ENCODE data around the gene FRMD8. TPM values are rescaled to one million over a fixed set of nuclear protein-coding genes. Genes with fewer than 3 reads are reported as not detected.
A peak's percentile ranks its signal among the peaks of the same experiment; 100 is the strongest.

Gene FRMD8
- total RNA-seq, 4 donors from 2014 or later = 30.4 to 37.3 (median 34.7) TPM

DNA sequence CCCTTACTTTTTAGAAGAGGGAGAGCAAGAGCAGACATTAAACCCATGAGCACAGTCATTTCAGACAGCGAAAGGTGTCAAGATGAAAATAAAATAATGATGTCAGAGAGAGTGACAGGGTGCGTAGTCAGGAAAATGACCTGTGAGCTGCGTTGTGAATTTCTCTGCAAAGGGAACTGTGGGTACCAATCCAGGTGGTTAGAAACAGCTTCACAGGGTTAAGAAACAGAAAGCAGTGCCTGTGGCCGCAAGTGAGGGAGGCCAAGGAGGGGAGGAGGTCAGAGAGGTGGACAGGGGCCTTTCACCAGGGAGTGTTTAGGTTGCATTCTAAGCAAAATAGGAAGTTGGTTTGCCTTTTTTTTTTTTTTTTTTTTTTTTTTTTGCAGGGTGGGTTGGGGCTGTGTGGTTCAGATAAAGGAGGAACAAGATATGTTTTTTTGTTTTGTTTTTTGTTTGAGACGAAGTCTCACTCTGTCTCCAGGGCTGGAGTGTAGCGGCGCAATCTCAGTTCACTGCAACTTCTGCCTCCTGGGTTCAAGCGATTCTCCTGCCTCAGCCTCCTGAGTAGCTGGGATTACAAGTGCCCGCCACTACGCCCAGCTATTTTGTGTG is 24.0 kb upstream of the FRMD8 start:
- no peaks in the 10 kb centered on the region for H3K9me3 ChIP-seq
- no peak for TF ChIP-seq POLR2A (IDR thresholded peaks at IDR 0.05; ENCODE audit: low read depth)
- TF ChIP-seq POLR2AphosphoS5 (IDR thresholded peaks at IDR 0.05) = no peak
- TF ChIP-seq, protein P1, sequence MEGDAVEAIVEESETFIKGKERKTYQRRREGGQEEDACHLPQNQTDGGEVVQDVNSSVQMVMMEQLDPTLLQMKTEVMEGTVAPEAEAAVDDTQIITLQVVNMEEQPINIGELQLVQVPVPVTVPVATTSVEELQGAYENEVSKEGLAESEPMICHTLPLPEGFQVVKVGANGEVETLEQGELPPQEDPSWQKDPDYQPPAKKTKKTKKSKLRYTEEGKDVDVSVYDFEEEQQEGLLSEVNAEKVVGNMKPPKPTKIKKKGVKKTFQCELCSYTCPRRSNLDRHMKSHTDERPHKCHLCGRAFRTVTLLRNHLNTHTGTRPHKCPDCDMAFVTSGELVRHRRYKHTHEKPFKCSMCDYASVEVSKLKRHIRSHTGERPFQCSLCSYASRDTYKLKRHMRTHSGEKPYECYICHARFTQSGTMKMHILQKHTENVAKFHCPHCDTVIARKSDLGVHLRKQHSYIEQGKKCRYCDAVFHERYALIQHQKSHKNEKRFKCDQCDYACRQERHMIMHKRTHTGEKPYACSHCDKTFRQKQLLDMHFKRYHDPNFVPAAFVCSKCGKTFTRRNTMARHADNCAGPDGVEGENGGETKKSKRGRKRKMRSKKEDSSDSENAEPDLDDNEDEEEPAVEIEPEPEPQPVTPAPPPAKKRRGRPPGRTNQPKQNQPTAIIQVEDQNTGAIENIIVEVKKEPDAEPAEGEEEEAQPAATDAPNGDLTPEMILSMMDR (IDR thresholded peaks at IDR 0.05) = no peak
- TF ChIP-seq EP300 (IDR thresholded peaks at IDR 0.05) = no peak
- WGBS = 78% methylated on average over 10 of the region's 10 CpGs
- intact Hi-C loops (cut with DNase I) = loop anchor here (5.0 to 10.0 kb wide), 2 partner anchors 52 to 150 kb away; no protein-coding TSS in a partner anchor
- H3K4me3 ChIP-seq = no peak overlapping the region
- DNase-seq (ENCODE audit: extremely low spot score) = no peak
- H3K4me1 ChIP-seq = peaks cover 7 to 9% (median 8%) of the 10 kb centered on the region in 4 donors
- no peaks in the 10 kb centered on the region for H3K36me3 ChIP-seq
- H3K27ac ChIP-seq (replicated peaks in 1 of 4) = no peak overlapping the region
- H3K27me3 ChIP-seq = no peaks in the 10 kb centered on the region

DNA sequence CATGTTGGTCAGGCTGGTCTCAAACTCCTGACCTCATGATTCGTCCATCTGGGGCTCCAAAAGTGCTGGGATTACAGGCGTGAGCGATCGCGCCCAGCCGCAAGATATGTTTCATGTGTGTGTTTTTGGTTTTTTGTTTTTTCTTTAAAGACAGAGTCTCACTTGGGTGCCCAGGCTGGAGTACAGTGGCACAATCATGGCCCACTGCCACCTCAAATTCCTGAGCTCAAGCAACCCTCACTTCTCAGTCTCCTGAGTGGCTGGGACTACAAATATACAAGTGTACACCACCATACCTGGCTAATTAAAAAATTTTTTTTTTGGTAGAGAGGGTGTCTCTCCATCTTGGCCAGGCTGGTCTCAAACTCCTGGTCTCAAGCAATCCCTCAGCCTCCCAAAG is 23.5 kb upstream of the FRMD8 start:
- peaks cover 7 to 9% (median 8%) of the 10 kb centered on the region in 4 donors for H3K4me1 ChIP-seq
- intact Hi-C loops (cut with DNase I) = loop anchor here (5.0 to 10.0 kb wide), 2 partner anchors 52 to 149 kb away; no protein-coding TSS in a partner anchor
- H3K27ac ChIP-seq (replicated peaks in 1 of 4) = no peak overlapping the region
- H3K36me3 ChIP-seq = no peaks in the 10 kb centered on the region
- WGBS = 86% methylated on average over 6 of the region's 6 CpGs
- no peak overlapping the region for H3K4me3 ChIP-seq
- no peaks in the 10 kb centered on the region for H3K27me3 ChIP-seq
- no peaks in the 10 kb centered on the region for H3K9me3 ChIP-seq
- no peak for DNase-seq (ENCODE audit: extremely low spot score)
- TF ChIP-seq EP300 (IDR thresholded peaks at IDR 0.05) (no peak), POLR2AphosphoS5 (IDR thresholded peaks at IDR 0.05) (no peak), POLR2A (IDR thresholded peaks at IDR 0.05; ENCODE audit: low read depth) (no peak)
- TF ChIP-seq, protein P1 (IDR thresholded peaks at IDR 0.05) = no peak

DNA sequence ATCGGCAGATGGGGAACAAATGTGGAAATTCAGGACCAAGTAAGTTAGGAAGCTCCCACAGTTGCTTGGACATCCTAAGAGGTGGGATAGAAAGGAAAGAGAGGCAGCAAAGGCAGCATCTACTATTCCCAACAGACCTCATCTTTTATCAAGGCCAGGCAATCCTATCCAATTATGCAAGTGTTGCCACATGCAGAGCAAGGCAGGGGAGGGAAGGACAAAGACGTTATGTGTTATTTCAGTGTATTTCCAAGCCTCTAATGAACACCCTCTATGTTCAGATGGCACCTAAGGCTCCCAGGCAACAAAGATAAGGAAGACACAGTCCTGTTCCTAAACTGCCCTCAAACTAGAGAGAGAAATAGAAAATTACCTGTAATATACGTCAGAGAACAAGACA is 22.7 kb upstream of the FRMD8 start:
- TF ChIP-seq, protein P1 (IDR thresholded peaks at IDR 0.05) = no peak
- TF ChIP-seq EP300 (IDR thresholded peaks at IDR 0.05) (no peak), POLR2AphosphoS5 (IDR thresholded peaks at IDR 0.05) (no peak), POLR2A (IDR thresholded peaks at IDR 0.05; ENCODE audit: low read depth) (no peak)
- Histone ChIP-seq H3K27me3 (no peaks in the 10 kb centered on the region), H3K36me3 (no peaks in the 10 kb centered on the region), H3K9me3 (no peaks in the 10 kb centered on the region), H3K4me1 (peaks cover 7 to 9% (median 8%) of the 10 kb centered on the region in 4 donors), H3K4me3 (no peak overlapping the region), H3K27ac (replicated peaks in 1 of 4) (no peak overlapping the region)
- DNase-seq (ENCODE audit: extremely low spot score) = no peak
- WGBS = 73% methylated on average over 3 of the region's 3 CpGs
- intact Hi-C loops (cut with DNase I) = loop anchor here (5.0 to 10.0 kb wide), 2 partner anchors 51 to 149 kb away; no protein-coding TSS in a partner anchor

DNA sequence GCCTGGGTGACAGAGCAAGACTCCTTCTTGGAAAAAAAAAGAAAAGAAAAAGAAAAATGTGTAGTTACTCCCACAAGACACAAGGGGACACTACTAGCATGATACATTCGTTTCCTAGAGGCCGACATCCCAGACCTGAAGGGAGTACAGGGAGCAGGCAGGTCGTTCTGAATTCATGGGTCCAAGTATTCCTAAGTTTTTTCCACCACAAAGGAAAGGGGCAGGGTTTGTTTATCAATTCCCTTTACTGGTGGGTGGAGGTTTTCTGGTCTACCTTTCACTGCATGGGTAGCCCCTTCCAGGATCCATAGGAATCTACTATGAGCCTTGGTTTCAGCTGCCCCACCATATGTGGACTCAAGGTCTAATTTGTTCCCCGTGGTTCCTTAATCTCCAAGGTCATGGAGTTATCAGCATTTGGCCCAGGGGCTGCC is 20.1 kb upstream of the FRMD8 start:
- DNase-seq (ENCODE audit: extremely low spot score) = no peak

More for the DNA sequence above, 20.1 kb upstream of the FRMD8 start:
- TF ChIP-seq POLR2AphosphoS5 (IDR thresholded peaks at IDR 0.05) (peak in 1 of 2 donors; percentile 21), POLR2A (IDR thresholded peaks at IDR 0.05; ENCODE audit: low read depth) (no peak)
- TF ChIP-seq, protein P1 (IDR thresholded peaks at IDR 0.05) = peak; percentile 73 to 90 (median 86)
- H3K4me1 ChIP-seq = peaks cover 7 to 11% (median 8%) of the 10 kb centered on the region in 4 donors
- H3K4me3 ChIP-seq = no peak overlapping the region
- H3K9me3 ChIP-seq = no peaks in the 10 kb centered on the region
- intact Hi-C loops (cut with DNase I) = loop anchor here (10.0 kb wide), 1 partner anchor 48 kb away; no protein-coding TSS in a partner anchor
- no peak overlapping the region for H3K27ac ChIP-seq (replicated peaks in 1 of 4)
- no peaks in the 10 kb centered on the region for H3K27me3 ChIP-seq
- H3K36me3 ChIP-seq = no peaks in the 10 kb centered on the region
- 2% methylated on average over 4 of the region's 4 CpGs for WGBS
